OCI-LY7 (cell line): ENCODE measurements around the gene TBXT. TPM values are rescaled to one million over a fixed set of nuclear protein-coding genes. Genes with fewer than 3 reads are reported as not detected.
"Not testable (repeated sequence)": the region's sequence is repeated elsewhere in the genome, so short reads cannot be mapped to it uniquely, and the experiment has no call there.

Source experiments
- BruUV-seq: library from RNA; stranded (reverse); fragments of 400-500 nt; replicated peaks from 2 replicates; lab custom pipeline; 2021; lab: Mats Ljungman, UMichigan
- CTCF ChIA-PET: fragments of 300-600 bp; sonication (Branson Sonifier 250); formaldehyde crosslinking; loops from one replicate; lab custom pipeline; 2022; ENCODE audit warnings: antibody characterized with exemption; ENCODE audit not compliant: unreplicated experiment; lab: Charles Lee
- POLR2A ChIA-PET: fragments of 300-600 bp; sonication (Branson Sonifier 250); formaldehyde crosslinking; loops from one replicate; lab custom pipeline; 2022; ENCODE audit warnings: antibody characterized with exemption; lab: Charles Lee
- DNase-seq: peaks from one replicate; pipeline ENCODE4 v3.0.0-alpha.2; 2015; ENCODE audit warnings: low spot score
- H2AFZ ChIP-seq: fragments of 200-600 bp; sonication (generic), shearing (Covaris generic); 2 replicates; pipeline ENCODE4 v1.6.1; 2014; ENCODE audit warnings: mild to moderate bottlenecking, antibody characterized with exemption, low read length, moderate library complexity
- H3K27ac ChIP-seq: fragments of 200-600 bp; sonication (generic); 2 replicates; pipeline ENCODE4 v1.5.1; 2014; ENCODE audit warnings: mixed run types, low read depth, mild to moderate bottlenecking, moderate library complexity, low read length, inconsistent platforms; ENCODE audit not compliant: poor library complexity, severe bottlenecking
- H3K36me3 ChIP-seq: fragments of 200-600 bp; sonication (generic); 2 replicates; pipeline ENCODE4 v1.6.1; 2014; ENCODE audit warnings: mild to moderate bottlenecking, antibody characterized with exemption, low read length, moderate library complexity, mixed read lengths; ENCODE audit not compliant: insufficient read depth
- H3K4me1 ChIP-seq: fragments of 200-600 bp; sonication (generic); 2 replicates; pipeline ENCODE4 v1.5.1; 2014; ENCODE audit warnings: mild to moderate bottlenecking, low read length; ENCODE audit not compliant: insufficient read depth, poor library complexity, severe bottlenecking
- H3K4me2 ChIP-seq: fragments of 200-600 bp; sonication (generic); 2 replicates; pipeline ENCODE4 v1.6.1; 2014; ENCODE audit warnings: mild to moderate bottlenecking, low read length
- H3K4me3 ChIP-seq: fragments of 200-600 bp; sonication (generic); 2 replicates; pipeline ENCODE4 v1.5.1; 2014; ENCODE audit warnings: mild to moderate bottlenecking, low read depth, low read length; ENCODE audit not compliant: poor library complexity, severe bottlenecking
- H3K79me2 ChIP-seq: fragments of 200-600 bp; sonication (generic); 2 replicates; pipeline ENCODE4 v1.6.1; 2016; ENCODE audit warnings: low read depth, mild to moderate bottlenecking, low read length, moderate library complexity, mixed read lengths; ENCODE audit not compliant: insufficient read depth
- H3K9me2 ChIP-seq: fragments of 200-600 bp; sonication (generic); 2 replicates; pipeline ENCODE4 v1.6.1; 2016; ENCODE audit warnings: mild to moderate bottlenecking, low read length, mixed read lengths; ENCODE audit not compliant: insufficient read depth
- H3K9me3 ChIP-seq: fragments of 200-600 bp; sonication (generic); 2 replicates; pipeline ENCODE4 v1.6.1; 2014; ENCODE audit warnings: mild to moderate bottlenecking, mixed run types, low read length, mixed read lengths
- H4K20me1 ChIP-seq: fragments of 200-600 bp; sonication (generic); 2 replicates; pipeline ENCODE4 v1.6.1; 2014; ENCODE audit warnings: mild to moderate bottlenecking, antibody characterized with exemption, low read length, moderate library complexity, mixed read lengths; ENCODE audit not compliant: insufficient read depth
- CTCF ChIP-seq: fragments of 200-600 bp; sonication (generic); conservative IDR thresholded peaks from 2 replicates; pipeline ENCODE4 v1.5.1; 2014; ENCODE audit warnings: mild to moderate bottlenecking, antibody characterized with exemption, low read length, moderate library complexity, mixed read lengths
- EZH2phosphoT487 ChIP-seq: fragments of 200-600 bp; sonication (generic); IDR thresholded peaks from 2 replicates; pipeline ENCODE4 v1.6.1; 2018; ENCODE audit warnings: low read depth, borderline replicate concordance, mild to moderate bottlenecking, mixed run types, antibody characterized with exemption, low read length, moderate library complexity, mixed read lengths
- intact Hi-C: fragments of 100-400 bp; cut with micrococcal nuclease; formaldehyde crosslinking; loops from one replicate; pipeline ENCODE4 v1.10.0; 2022; ENCODE audit not compliant: unreplicated experiment
- total RNA-seq, 2 experiments: library from RNA; depleted of rRNA in 1 of 2; stranded (reverse); fragments of >200 nt in 1 of 2; shearing (Covaris generic) in 1 of 2; gene quantifications; 2 replicates each; pipeline ENCODE4 v1.2.3, GENCODE V29; 2014 to 2022

Gene TBXT
- total RNA-seq, 2 experiments from 2014 or later = 1.0 to 5.3 TPM

- DNase-seq = no peak
- H3K4me3 ChIP-seq = no peak overlapping the region
- H3K4me2 ChIP-seq = no peak overlapping the region
- no peaks in the 10 kb centered on the region for H3K79me2 ChIP-seq
- H2AFZ ChIP-seq = no peak overlapping the region
- ChIA-PET CTCF (no interaction called here), POLR2A (no interaction called here)
- no peaks in the 10 kb centered on the region for H3K9me2 ChIP-seq
- TF ChIP-seq CTCF (no peak), EZH2phosphoT487 (no peak)
- intact Hi-C loops = no loop called here
- no peaks in the 10 kb centered on the region for H4K20me1 ChIP-seq
- no peaks in the 10 kb centered on the region for H3K9me3 ChIP-seq
- no peaks in the 10 kb centered on the region for H3K36me3 ChIP-seq
- H3K4me1 ChIP-seq = no peaks in the 10 kb centered on the region
- no TSS peak for BruUV-seq
- H3K27ac ChIP-seq = no peak overlapping the region
Measured at GRCh38 chr6:166127624-166128472, 39.8 kb downstream of the TBXT start.

- H4K20me1 ChIP-seq, H3K36me3 ChIP-seq, H3K9me3 ChIP-seq, POLR2A ChIA-PET, H3K27ac ChIP-seq, H3K4me2 ChIP-seq, H3K79me2 ChIP-seq, H3K4me1 ChIP-seq, H3K4me3 ChIP-seq, CTCF ChIA-PET, H3K9me2 ChIP-seq, H2AFZ ChIP-seq, BruUV-seq, DNase-seq, intact Hi-C loops: not testable (repeated sequence)
Measured at GRCh38 chr6:166123115-166123514, 44.5 kb downstream of the TBXT start.

GRCh38 chr6:166121726-166122125 lies 45.9 kb downstream of the TBXT start:
- no TSS peak for BruUV-seq
- Histone ChIP-seq H3K4me2 (no peak overlapping the region), H3K9me2 (no peaks in the 10 kb centered on the region), H3K36me3 (no peaks in the 10 kb centered on the region), H4K20me1 (no peaks in the 10 kb centered on the region), H3K79me2 (no peaks in the 10 kb centered on the region), H3K4me3 (no peak overlapping the region), H3K4me1 (no peaks in the 10 kb centered on the region), H3K9me3 (no peaks in the 10 kb centered on the region), H2AFZ (no peak overlapping the region), H3K27ac (no peak overlapping the region)
- no peak for DNase-seq
- intact Hi-C loops = no loop called here
- TF ChIP-seq CTCF (no peak), EZH2phosphoT487 (no peak)
- POLR2A ChIA-PET = no interaction called here
- CTCF ChIA-PET = no interaction called here
